Measurements from ENCODE around the gene AHCYL2. TPM values are rescaled to one million over a fixed set of nuclear protein-coding genes. Genes with fewer than 3 reads are reported as not detected.
A peak's percentile ranks its signal among the peaks of the same experiment; 100 is the strongest.

The AHCYL2 gene
- 10 to 100 TPM; 10.6 to 19.7 (median 15.6) TPM for polyA plus RNA-seq (ENCODE audit: insufficient read length in 10 of 10)
- long read RNA-seq, donor 1, full-length matches to known transcripts: 3 of 3 reads
- long read RNA-seq, donor 1, partial matches to known transcripts: 0 of 3 reads
- long read RNA-seq, donor 1, other reads (novel, unspliced or antisense): 0 of 3 reads
- long read RNA-seq, donor 2, full-length matches to known transcripts: 1 of 1 reads
- long read RNA-seq, donor 2, partial matches to known transcripts: 0 of 1 reads
- long read RNA-seq, donor 2, other reads (novel, unspliced or antisense): 0 of 1 reads
- long read RNA-seq, donor 3: 0 reads
- long read RNA-seq, donor 4, full-length matches to known transcripts: 1 of 1 reads
- long read RNA-seq, donor 4, partial matches to known transcripts: 0 of 1 reads
- long read RNA-seq, donor 4, other reads (novel, unspliced or antisense): 0 of 1 reads
- long read RNA-seq, donor 5, full-length matches to known transcripts: 3 of 3 reads
- long read RNA-seq, donor 5, partial matches to known transcripts: 0 of 3 reads
- long read RNA-seq, donor 5, other reads (novel, unspliced or antisense): 0 of 3 reads
- long read RNA-seq, donor 6, full-length matches to known transcripts: 2 of 2 reads
- long read RNA-seq, donor 6, partial matches to known transcripts: 0 of 2 reads
- long read RNA-seq, donor 6, other reads (novel, unspliced or antisense): 0 of 2 reads
- long read RNA-seq, donor 7: 0 reads
- long read RNA-seq, donor 8, partial matches to known transcripts: 44 of 44 reads
- long read RNA-seq, donor 8, other reads (novel, unspliced or antisense): 0 of 44 reads
- long read RNA-seq, donor 9: 0 reads

- DNase-seq: peak; percentile 98 to 99 (median 98)
Observed at GRCh38 chr7:129224251-129225205, at the start of gene AHCYL2. Gene AHCYL2 (plus strand): TSS chr7:129225030.

- no peak for DNase-seq
Observed at GRCh38 chr7:129176916-129177710, 47.7 kb upstream of the AHCYL2 start.

GRCh38 chr7:129184981-129185670 is 39.7 kb upstream of the AHCYL2 start:
- peak in 1 of 3 donors; percentile 22 for DNase-seq

- no peak for DNase-seq
Observed at GRCh38 chr7:129186749-129187260, 38.0 kb upstream of the AHCYL2 start.

GRCh38 chr7:129187681-129188371 is 37.0 kb upstream of the AHCYL2 start:
- no peak for DNase-seq

- peak; percentile 73 to 95 (median 89) for DNase-seq
Observed at GRCh38 chr7:129188372-129188891, 36.4 kb upstream of the AHCYL2 start, which contains the start of gene SMO. Gene SMO (plus strand): TSS chr7:129188633. CDS start chr7:129189152, 519 bp downstream.

- DNase-seq: peak in 1 of 3 donors; percentile 79
Observed at GRCh38 chr7:129188892-129189660, 35.8 kb upstream of the AHCYL2 start.

- no peak for DNase-seq
Observed at GRCh38 chr7:129189661-129190310, 35.0 kb upstream of the AHCYL2 start.

- DNase-seq: no peak
Observed at GRCh38 chr7:129191272-129191671, 33.6 kb upstream of the AHCYL2 start.

- DNase-seq: no peak
Observed at GRCh38 chr7:129193892-129194291, 30.9 kb upstream of the AHCYL2 start.

- DNase-seq: no peak
Observed at GRCh38 chr7:129197771-129198170, 27.1 kb upstream of the AHCYL2 start.

GRCh38 chr7:129199406-129199805 is 25.4 kb upstream of the AHCYL2 start:
- no peak for DNase-seq

- DNase-seq: peak in 1 of 3 donors; percentile 34
Observed at GRCh38 chr7:129202058-129202777, 22.6 kb upstream of the AHCYL2 start.

- DNase-seq: no peak
Observed at GRCh38 chr7:129203050-129203741, 21.6 kb upstream of the AHCYL2 start.

- DNase-seq: no peak
Observed at GRCh38 chr7:129205126-129205818, 19.6 kb upstream of the AHCYL2 start.
